HCT116 (cell line): ENCODE results near the gene IL18. TPM values are rescaled to one million over a fixed set of nuclear protein-coding genes. Genes with fewer than 3 reads are reported as not detected.

Experiments
- ATAC-seq: fragments of 200-7000 bp; cut with Tn5 transposase; 2 replicates; pipeline ENCODE4 v1.9.1; 2020; ENCODE audit warnings: mild to moderate bottlenecking, moderate library complexity
- BruUV-seq: library from RNA; stranded (reverse); fragments of 400-500 nt; replicated peaks from 2 replicates; lab custom pipeline; 2021; lab: Mats Ljungman, UMichigan
- CTCF ChIA-PET: fragments of 300-600 bp; sonication (Branson Sonifier 250); formaldehyde crosslinking; loops from one replicate; lab custom pipeline; 2021; ENCODE audit warnings: antibody characterized with exemption; lab: Charles Lee
- POLR2A ChIA-PET: fragments of 300-600, 350-600 bp; sonication (Branson Sonifier 250); formaldehyde crosslinking; loops from one replicate; lab custom pipeline; 2021; ENCODE audit warnings: antibody characterized with exemption; lab: Charles Lee
- RAD21 ChIA-PET, 2 experiments: fragments of 300-600 bp; sonication (Branson Sonifier 250); formaldehyde crosslinking; loops; one replicate each; lab custom pipeline; 2023; ENCODE audit warnings: low total read pairs in 2 of 2; ENCODE audit not compliant: uncharacterized antibody in 2 of 2, unreplicated experiment in 2 of 2, low non-redundant PET in 1 of 2; lab: Charles Lee
- DNase-seq: peaks from one replicate; pipeline ENCODE4 v3.0.0-alpha.2; 2010; ENCODE audit warnings: low read depth, low spot score
- H2AFZ ChIP-seq: fragments of 200-600 bp; shearing (Covaris generic), sonication (generic); 2 replicates; pipeline ENCODE4 v1.6.1; 2017; ENCODE audit warnings: low read depth, mixed run types, mixed read lengths, antibody characterized with exemption, low read length; ENCODE audit not compliant: poor library complexity, severe bottlenecking
- H3K27ac ChIP-seq: 2 replicates; pipeline ENCODE4 v1.5.1; 2012; ENCODE audit warnings: low read depth, low read length
- H3K27me3 ChIP-seq: fragments of 200-600 bp; sonication (generic); 2 replicates; pipeline ENCODE4 v1.6.1; 2016; ENCODE audit warnings: mixed run types, low read length, mixed read lengths; ENCODE audit not compliant: insufficient read depth
- H3K36me3 ChIP-seq, 2 experiments: fragments of 200-500 bp in 1 of 2; fragments of 200-600 bp in 1 of 2; sonication (Bioruptor generic) in 1 of 2; sonication (generic) in 1 of 2; 2 replicates each; pipeline versions ENCODE4 v1.5.1 to v1.6.1; 2014 to 2016; ENCODE audit warnings: low read length in 2 of 2, inconsistent platforms in 1 of 2, mixed read lengths in 1 of 2, mixed run types in 1 of 2; ENCODE audit not compliant: insufficient read depth in 2 of 2, control insufficient read depth in 1 of 2
- H3K4me1 ChIP-seq, 2 experiments: fragments of 200-600 bp in 1 of 2; sonication (generic) in 1 of 2; 2 replicates each; pipeline versions ENCODE4 v1.5.1 to v1.6.1; 2012 to 2017; ENCODE audit warnings: low read length in 2 of 2, inconsistent platforms in 1 of 2, mild to moderate bottlenecking in 1 of 2, mixed read lengths in 1 of 2, mixed run types in 1 of 2, moderate library complexity in 1 of 2; ENCODE audit not compliant: insufficient read depth in 2 of 2, control insufficient read depth in 1 of 2
- H3K4me2 ChIP-seq: fragments of 200-600 bp; sonication (generic); 2 replicates; pipeline ENCODE4 v1.6.1; 2017; ENCODE audit warnings: mixed run types, low read length, mixed read lengths
- H3K4me3 ChIP-seq, 2 experiments: fragments of 200-600 bp in 1 of 2; sonication (generic) in 1 of 2; replicated peaks in 1 of 2; 2 replicates each; pipeline ENCODE4 v1.5.1; 2011 to 2016; ENCODE audit warnings: low read length in 2 of 2, control low read depth in 1 of 2, low read depth in 1 of 2, mild to moderate bottlenecking in 1 of 2, mixed read lengths in 1 of 2, mixed run types in 1 of 2
- H3K79me2 ChIP-seq: fragments of 200-600 bp; sonication (generic); 2 replicates; pipeline ENCODE4 v1.6.1; 2017; ENCODE audit warnings: mild to moderate bottlenecking, mixed run types, low read length, moderate library complexity, mixed read lengths; ENCODE audit not compliant: insufficient read depth
- H3K9ac ChIP-seq: fragments of 200-600 bp; sonication (generic); 2 replicates; pipeline ENCODE4 v1.6.1; 2016; ENCODE audit warnings: low read length, mixed read lengths
- H3K9me2 ChIP-seq: fragments of 200-600 bp; sonication (generic), shearing (Covaris generic); 2 replicates; pipeline ENCODE4 v1.6.1; 2017; ENCODE audit warnings: mixed run types, mild to moderate bottlenecking, moderate library complexity; ENCODE audit not compliant: insufficient read depth
- H3K9me3 ChIP-seq, 2 experiments: fragments of 200-500 bp in 1 of 2; fragments of 200-600 bp in 1 of 2; sonication (Bioruptor generic) in 1 of 2; sonication (generic) in 1 of 2; 2 replicates each; pipeline ENCODE4 v1.6.1; 2014 to 2017; ENCODE audit warnings: low read length in 2 of 2, mixed read lengths in 2 of 2, inconsistent platforms in 1 of 2, low read depth in 1 of 2, mild to moderate bottlenecking in 1 of 2, mixed run types in 1 of 2, moderate library complexity in 1 of 2; ENCODE audit not compliant: control insufficient read depth in 1 of 2, insufficient read depth in 1 of 2
- H4K20me1 ChIP-seq: fragments of 200-600 bp; sonication (generic), shearing (Covaris generic); 2 replicates; pipeline ENCODE4 v1.6.1; 2017; ENCODE audit warnings: mixed run types, mild to moderate bottlenecking, moderate library complexity; ENCODE audit not compliant: insufficient read depth
- CEBPB ChIP-seq: IDR thresholded peaks from 2 replicates; pipeline ENCODE4 v1.6.1; 2012; ENCODE audit warnings: low read depth
- EZH2phosphoT487 ChIP-seq: fragments of 200-600 bp; IDR thresholded peaks from 2 replicates; pipeline ENCODE4 v1.6.1; 2018; ENCODE audit warnings: antibody characterized with exemption, borderline replicate concordance
- FOSL1 ChIP-seq: IDR thresholded peaks from 2 replicates; pipeline ENCODE4 v1.6.1; 2012; ENCODE audit warnings: low read depth
- MAX ChIP-seq: IDR thresholded peaks from 2 replicates; pipeline ENCODE4 v1.6.1; 2012
- POLR2A ChIP-seq: IDR thresholded peaks from 2 replicates; pipeline ENCODE4 v1.7.0; 2011; ENCODE audit warnings: borderline replicate concordance; ENCODE audit not compliant: insufficient read depth, insufficient read length; ENCODE audit errors: extremely low read depth
- POLR2AphosphoS5 ChIP-seq: IDR thresholded peaks from 2 replicates; pipeline ENCODE4 v1.6.1; 2011; ENCODE audit warnings: mild to moderate bottlenecking, low read depth, low read length, moderate library complexity
- SIN3A ChIP-seq: IDR thresholded peaks from 2 replicates; pipeline ENCODE4 v1.6.1; 2012; ENCODE audit warnings: low read depth
- SP1 ChIP-seq: IDR thresholded peaks from 2 replicates; pipeline ENCODE4 v1.6.1; 2012; ENCODE audit warnings: low read depth
- SRF ChIP-seq: IDR thresholded peaks from 2 replicates; pipeline ENCODE4 v1.6.1; 2012; ENCODE audit warnings: low read depth
- YY1 ChIP-seq: IDR thresholded peaks from 2 replicates; pipeline ENCODE4 v1.6.1; 2011; ENCODE audit warnings: low read length, low read depth, moderate library complexity, mild to moderate bottlenecking; ENCODE audit not compliant: insufficient replicate concordance; ENCODE audit errors: extremely low read depth
- ZNF274 ChIP-seq: fragments of 200-500 bp; sonication (Bioruptor generic); IDR thresholded peaks from 2 replicates; pipeline ENCODE4 v1.6.1; 2014; ENCODE audit warnings: mild to moderate bottlenecking, low read depth, low read length, inconsistent platforms
- intact Hi-C: fragments of 100-400 bp; cut with micrococcal nuclease; formaldehyde crosslinking; loops from 2 replicates; pipeline ENCODE4 v1.10.0; 2022
- total RNA-seq: library from RNA; stranded (reverse); gene quantifications from one replicate; pipeline ENCODE4 v1.2.1, GENCODE V29; 2021; ENCODE audit not compliant: unreplicated experiment
- TF ChIP-seq, protein P1 (sequence below): IDR thresholded peaks from 2 replicates; pipeline ENCODE4 v1.6.1; 2012; ENCODE audit warnings: low read depth
- TF ChIP-seq, protein P2 (sequence below): IDR thresholded peaks from 2 replicates; pipeline ENCODE4 v1.6.1; 2012

Gene IL18
- total RNA-seq, 1 experiment from 2014 or later: 112 TPM

- Histone ChIP-seq H3K27me3 (no peaks in the 10 kb centered on the region), H3K9ac (no peak overlapping the region), H4K20me1 (no peaks in the 10 kb centered on the region), H3K9me3 (no peaks in the 10 kb centered on the region), H2AFZ (no peak overlapping the region), H3K4me1 (peaks cover 50 to 73% of the 10 kb centered on the region in 2 experiments), H3K4me3 (no peak overlapping the region), H3K9me2 (no peaks in the 10 kb centered on the region), H3K4me2 (peak overlapping the region; percentile 25; the same call in 1 of the 2 replicates), H3K27ac (peak overlapping the region; percentile 93; the same call in 1 of the 2 replicates), H3K79me2 (no peaks in the 10 kb centered on the region), H3K36me3 (no peaks in the 10 kb centered on the region)
- ChIA-PET POLR2A (no interaction called here), CTCF (no interaction called here), RAD21 (no interaction called here)
- DNase-seq (no peak), ATAC-seq (no peak)
- intact Hi-C loops: no loop called here
- no TSS peak for BruUV-seq
- no peak for TF ChIP-seq MAX
- TF ChIP-seq, all 23 proteins: peak for 0
Measured at GRCh38 chr11:112118176-112118575, 45.7 kb downstream of the IL18 start.

- TF ChIP-seq, protein P1, sequence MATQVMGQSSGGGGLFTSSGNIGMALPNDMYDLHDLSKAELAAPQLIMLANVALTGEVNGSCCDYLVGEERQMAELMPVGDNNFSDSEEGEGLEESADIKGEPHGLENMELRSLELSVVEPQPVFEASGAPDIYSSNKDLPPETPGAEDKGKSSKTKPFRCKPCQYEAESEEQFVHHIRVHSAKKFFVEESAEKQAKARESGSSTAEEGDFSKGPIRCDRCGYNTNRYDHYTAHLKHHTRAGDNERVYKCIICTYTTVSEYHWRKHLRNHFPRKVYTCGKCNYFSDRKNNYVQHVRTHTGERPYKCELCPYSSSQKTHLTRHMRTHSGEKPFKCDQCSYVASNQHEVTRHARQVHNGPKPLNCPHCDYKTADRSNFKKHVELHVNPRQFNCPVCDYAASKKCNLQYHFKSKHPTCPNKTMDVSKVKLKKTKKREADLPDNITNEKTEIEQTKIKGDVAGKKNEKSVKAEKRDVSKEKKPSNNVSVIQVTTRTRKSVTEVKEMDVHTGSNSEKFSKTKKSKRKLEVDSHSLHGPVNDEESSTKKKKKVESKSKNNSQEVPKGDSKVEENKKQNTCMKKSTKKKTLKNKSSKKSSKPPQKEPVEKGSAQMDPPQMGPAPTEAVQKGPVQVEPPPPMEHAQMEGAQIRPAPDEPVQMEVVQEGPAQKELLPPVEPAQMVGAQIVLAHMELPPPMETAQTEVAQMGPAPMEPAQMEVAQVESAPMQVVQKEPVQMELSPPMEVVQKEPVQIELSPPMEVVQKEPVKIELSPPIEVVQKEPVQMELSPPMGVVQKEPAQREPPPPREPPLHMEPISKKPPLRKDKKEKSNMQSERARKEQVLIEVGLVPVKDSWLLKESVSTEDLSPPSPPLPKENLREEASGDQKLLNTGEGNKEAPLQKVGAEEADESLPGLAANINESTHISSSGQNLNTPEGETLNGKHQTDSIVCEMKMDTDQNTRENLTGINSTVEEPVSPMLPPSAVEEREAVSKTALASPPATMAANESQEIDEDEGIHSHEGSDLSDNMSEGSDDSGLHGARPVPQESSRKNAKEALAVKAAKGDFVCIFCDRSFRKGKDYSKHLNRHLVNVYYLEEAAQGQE: no peak
- TF ChIP-seq SRF (no peak), MAX (no peak), POLR2A (no peak), SP1 (no peak), FOSL1 (no peak), YY1 (no peak), SIN3A (no peak), POLR2AphosphoS5 (no peak), CEBPB (no peak), EZH2phosphoT487 (no peak), ZNF274 (no peak)
- TF ChIP-seq, protein P2, sequence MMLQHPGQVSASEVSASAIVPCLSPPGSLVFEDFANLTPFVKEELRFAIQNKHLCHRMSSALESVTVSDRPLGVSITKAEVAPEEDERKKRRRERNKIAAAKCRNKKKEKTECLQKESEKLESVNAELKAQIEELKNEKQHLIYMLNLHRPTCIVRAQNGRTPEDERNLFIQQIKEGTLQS: no peak
- ChIA-PET POLR2A (no interaction called here), CTCF (interaction anchor here (1.3 kb wide), 1 partner anchor 58 kb away, joined by 3 read pairs; no protein-coding TSS in a partner anchor), RAD21 (no interaction called here)
- intact Hi-C loops: no loop called here
- H2AFZ ChIP-seq: no peak overlapping the region
- peak overlapping the region; percentile 4; the same call in 1 of the 2 replicates for H3K27ac ChIP-seq
- H3K9me3 ChIP-seq: no peaks in the 10 kb centered on the region
- peaks cover 36 to 48% of the 10 kb centered on the region in 2 experiments for H3K4me1 ChIP-seq
- H3K36me3 ChIP-seq: no peaks in the 10 kb centered on the region
- H3K9ac ChIP-seq: 0 out of 2 replicates have a peak overlapping the region, but pooled peaks have one; percentile 10
- ATAC-seq (no peak), DNase-seq (no peak)
- no peaks in the 10 kb centered on the region for H3K27me3 ChIP-seq
- no peaks in the 10 kb centered on the region for H3K9me2 ChIP-seq
- no peak overlapping the region for H3K4me3 ChIP-seq
- H4K20me1 ChIP-seq: no peaks in the 10 kb centered on the region
- peak overlapping the region; percentile 35; the same call in 1 of the 2 replicates for H3K4me2 ChIP-seq
- H3K79me2 ChIP-seq: no peaks in the 10 kb centered on the region
- no TSS peak for BruUV-seq
Measured at GRCh38 chr11:112115386-112115785, 48.5 kb downstream of the IL18 start.
